GM19193 (cell line): ENCODE data around the gene EED.

Experiments
- POLR2A ChIP-seq: IDR thresholded peaks from 4 replicates; pipeline ENCODE4 v1.6.1; 2011; ENCODE audit not compliant: insufficient read depth, insufficient read length; ENCODE audit errors: extremely low read depth

The EED gene, protein sequence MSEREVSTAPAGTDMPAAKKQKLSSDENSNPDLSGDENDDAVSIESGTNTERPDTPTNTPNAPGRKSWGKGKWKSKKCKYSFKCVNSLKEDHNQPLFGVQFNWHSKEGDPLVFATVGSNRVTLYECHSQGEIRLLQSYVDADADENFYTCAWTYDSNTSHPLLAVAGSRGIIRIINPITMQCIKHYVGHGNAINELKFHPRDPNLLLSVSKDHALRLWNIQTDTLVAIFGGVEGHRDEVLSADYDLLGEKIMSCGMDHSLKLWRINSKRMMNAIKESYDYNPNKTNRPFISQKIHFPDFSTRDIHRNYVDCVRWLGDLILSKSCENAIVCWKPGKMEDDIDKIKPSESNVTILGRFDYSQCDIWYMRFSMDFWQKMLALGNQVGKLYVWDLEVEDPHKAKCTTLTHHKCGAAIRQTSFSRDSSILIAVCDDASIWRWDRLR

GRCh38 chr11:86244522-86245368, at the start of gene EED:
Gene EED (plus strand): TSS chr11:86244753. CDS start chr11:86245230, 477 bp downstream.
- peak; percentile 94 for TF ChIP-seq POLR2A

GRCh38 chr11:86194998-86195397, 49.6 kb upstream of the EED start:
- no peak for TF ChIP-seq POLR2A

- TF ChIP-seq POLR2A, result no peak
These were observed 48.4 kb upstream of the EED start for GRCh38 chr11:86196085-86196696.

DNA sequence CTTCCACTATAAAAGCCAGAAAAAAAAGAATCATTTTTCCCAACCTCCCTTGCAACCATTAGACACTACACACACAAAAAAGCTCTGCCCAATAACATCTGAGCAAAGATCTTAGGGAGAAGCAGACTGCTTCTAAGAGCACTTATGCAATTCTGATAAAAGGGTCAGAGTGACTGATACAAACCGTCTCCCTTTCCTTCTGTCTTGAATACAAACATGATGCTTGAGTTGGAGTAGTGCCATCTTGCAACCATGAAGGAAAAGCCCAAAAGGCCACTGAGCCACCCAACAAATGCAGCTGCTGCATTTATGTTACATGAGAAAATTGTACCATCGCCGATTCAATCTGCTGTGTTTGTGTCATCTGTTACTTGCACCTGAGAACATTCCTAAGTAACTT, 47.6 kb upstream of the EED start:
- TF ChIP-seq POLR2A, result no peak

GRCh38 chr11:86197448-86197847, 47.1 kb upstream of the EED start:
- no peak for TF ChIP-seq POLR2A

GRCh38 chr11:86198139-86198538, 46.4 kb upstream of the EED start:
- no peak for TF ChIP-seq POLR2A

GRCh38 chr11:86199354-86199753, 45.2 kb upstream of the EED start:
- no peak for TF ChIP-seq POLR2A

GRCh38 chr11:86201371-86201884, 43.1 kb upstream of the EED start:
- TF ChIP-seq POLR2A, result no peak

- TF ChIP-seq POLR2A, result no peak
These were observed 42.6 kb upstream of the EED start for GRCh38 chr11:86202013-86202336.

DNA sequence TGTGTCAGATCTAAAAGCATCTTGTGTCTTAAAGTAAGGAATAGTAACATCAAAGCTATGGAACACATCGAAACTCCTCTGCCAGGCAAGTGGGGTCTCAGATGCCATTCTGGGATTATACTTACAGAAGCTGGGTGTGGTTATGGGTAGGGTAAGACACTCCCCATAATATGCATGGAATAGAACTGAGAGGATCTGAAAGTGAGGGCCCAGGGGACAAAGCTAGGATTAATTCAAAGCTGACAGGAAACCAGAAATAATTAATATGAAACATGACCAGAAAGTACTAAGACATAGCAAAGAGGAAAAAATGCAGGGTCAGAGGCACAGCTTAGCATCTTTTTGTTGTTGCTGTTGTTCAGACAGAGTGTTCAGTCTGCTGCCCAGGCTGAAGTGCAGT, 40.2 kb upstream of the EED start:
- no peak for TF ChIP-seq POLR2A

DNA sequence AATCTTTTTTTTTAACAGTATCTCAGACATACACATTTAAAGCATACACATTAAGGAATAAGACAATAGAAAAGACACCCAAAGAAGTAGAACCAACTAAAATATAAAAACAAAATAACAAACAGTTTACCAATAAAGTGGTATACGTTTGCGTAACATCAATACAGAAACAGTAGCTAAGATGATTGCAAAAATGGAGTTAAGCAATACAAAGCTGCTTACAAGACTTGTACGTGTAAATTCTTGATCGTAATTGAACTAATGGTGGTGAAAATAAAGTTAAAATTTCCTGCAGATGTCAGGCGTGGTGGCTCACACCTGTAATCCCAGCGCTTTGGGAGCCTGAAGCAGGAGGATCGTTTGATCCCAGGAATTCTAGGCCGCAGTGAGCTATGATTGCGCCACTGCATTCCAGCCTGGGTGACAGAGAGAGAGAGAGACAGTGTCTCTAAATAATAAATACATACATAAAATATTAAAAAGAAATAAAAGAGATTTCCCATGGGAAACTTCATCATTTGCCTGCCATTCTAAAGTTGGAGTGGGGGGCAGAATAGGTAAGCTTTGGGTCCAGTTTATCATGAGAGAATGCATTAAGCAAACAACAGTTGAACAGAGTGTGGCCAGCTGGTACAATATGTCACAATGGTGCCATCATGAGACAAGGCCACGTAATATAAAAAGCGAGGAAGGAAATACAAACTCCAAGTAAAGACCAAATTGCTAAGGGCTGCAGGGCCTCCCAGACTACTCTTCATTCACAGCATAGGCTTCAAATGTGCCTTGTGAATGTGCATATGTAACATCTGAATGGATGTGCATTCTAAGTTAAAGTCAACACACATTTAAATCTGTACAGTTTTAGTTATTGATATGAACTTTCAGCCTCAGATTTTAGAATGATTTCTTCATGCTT, 38.9 kb upstream of the EED start:
- no peak for TF ChIP-seq POLR2A

DNA sequence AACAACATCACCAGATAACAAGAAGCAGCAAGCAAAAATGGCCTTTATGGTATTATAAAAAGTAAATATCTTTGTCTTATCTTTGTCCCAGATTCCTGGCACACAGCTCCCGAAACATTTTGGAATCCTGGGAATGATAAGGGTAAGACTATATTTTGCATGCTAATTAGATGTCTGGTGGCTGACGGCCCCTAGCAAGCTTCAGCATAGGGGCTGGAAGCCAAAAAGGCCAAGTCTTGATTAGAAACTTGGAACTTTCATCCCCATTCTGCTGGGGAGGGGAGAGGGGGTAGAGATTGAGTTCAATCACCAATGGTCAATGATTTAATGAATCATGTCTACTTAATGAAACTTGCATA, 38.2 kb upstream of the EED start:
- TF ChIP-seq POLR2A, result no peak

- no peak for TF ChIP-seq POLR2A
These were observed 37.1 kb upstream of the EED start for GRCh38 chr11:86207413-86207812.

DNA sequence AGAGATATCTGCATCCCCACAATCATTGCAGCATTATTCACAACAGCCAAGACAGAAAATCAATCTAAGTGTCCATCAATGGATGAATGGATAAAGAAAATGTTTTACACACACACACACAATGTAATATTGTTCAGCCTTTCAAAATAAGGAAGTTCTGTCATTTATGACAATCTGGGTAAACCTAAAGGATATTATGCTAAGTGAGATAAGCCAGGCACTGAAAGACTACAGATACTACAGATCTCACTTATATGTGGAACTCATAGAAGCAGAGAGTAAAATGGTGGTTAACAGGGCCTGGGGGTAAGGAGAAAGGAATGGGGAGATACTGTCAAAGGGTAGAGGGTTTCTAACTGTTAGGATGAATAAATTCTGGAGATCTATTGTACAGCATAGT, 36.0 kb upstream of the EED start:
- no peak for TF ChIP-seq POLR2A
